HepG2 (cell line): ENCODE measurements around the gene SOWAHB. TPM values are rescaled to one million over a fixed set of nuclear protein-coding genes. Genes with fewer than 3 reads are reported as not detected.

Experiments used
- ATAC-seq: fragments of 200-7000 bp; cut with Tn5 transposase; 3 replicates; pipeline ENCODE4 v1.9.1; 2020; ENCODE audit warnings: mild to moderate bottlenecking, moderate library complexity
- BruUV-seq: library from RNA; stranded (reverse); fragments of 400-500 nt; replicated peaks from 2 replicates; lab custom pipeline; 2021; lab: Mats Ljungman, UMichigan
- CTCF ChIA-PET: fragments of 300-600 bp; formaldehyde crosslinking; extraction: SDS; loops from one replicate; lab custom pipeline; 2021; ENCODE audit warnings: low total read pairs, inconsistent platforms, low intra/inter-chr PET ratio; lab: Yijun Ruan, JAX
- POLR2A ChIA-PET: fragments of 350-600 bp; sonication (Branson Sonifier 250); formaldehyde crosslinking; loops from one replicate; lab custom pipeline; 2020; ENCODE audit warnings: antibody characterized with exemption, inconsistent platforms; lab: Yijun Ruan, JAX
- DNase-seq: peaks from one replicate; pipeline ENCODE4 v3.0.0-alpha.2; 2015; ENCODE audit warnings: low spot score
- FAIRE-seq: peaks from 3 replicates; lab custom pipeline; 2011; peaks lifted over from hg19 to GRCh38; lab: Jason Lieb, UNC
- H2AFZ ChIP-seq: one replicate; pipeline ENCODE4 v1.6.1; 2011; ENCODE audit warnings: low read length, inconsistent platforms
- H3K27ac ChIP-seq: fragments of 300-600 bp; 3 replicates; pipeline ENCODE4 v1.8.0; 2011; ENCODE audit warnings: mixed run types, mild to moderate bottlenecking, mixed read lengths, low read length, inconsistent platforms; ENCODE audit not compliant: insufficient read depth; ENCODE audit errors: extremely low read length
- H3K27me3 ChIP-seq, 2 experiments: fragments of 200-600 bp in 1 of 2; 2 replicates in 1 of 2; 3 replicates in 1 of 2; pipeline versions ENCODE4 v1.6.0 to v1.8.0; 2011; ENCODE audit warnings: low read length in 2 of 2, mild to moderate bottlenecking in 2 of 2, moderate library complexity in 2 of 2, inconsistent platforms in 1 of 2; ENCODE audit not compliant: insufficient read depth in 2 of 2, control insufficient read depth in 1 of 2
- H3K36me3 ChIP-seq, 2 experiments: fragments of 200-600 bp in 1 of 2; replicated peaks in 1 of 2; 2 replicates in 1 of 2; 3 replicates in 1 of 2; pipeline versions ENCODE4 v1.5.1 to v1.8.0; 2011; ENCODE audit warnings: low read length in 2 of 2, inconsistent platforms in 1 of 2; ENCODE audit not compliant: insufficient read depth in 2 of 2, control insufficient read depth in 1 of 2
- H3K4me1 ChIP-seq: 2 replicates; pipeline ENCODE4 v1.5.1; 2012; ENCODE audit warnings: low read length, inconsistent platforms; ENCODE audit not compliant: insufficient read depth
- H3K4me2 ChIP-seq: 2 replicates; pipeline ENCODE4 v1.6.0; 2011; ENCODE audit warnings: low read depth, low read length, inconsistent platforms
- H3K4me3 ChIP-seq, 3 experiments: fragments of 200-600 bp in 1 of 3; sonication (generic), shearing (Covaris generic) in 1 of 3; replicated peaks in 1 of 3; 2 replicates each; pipeline ENCODE4 v1.5.1; 2011 to 2016; ENCODE audit warnings: low read length in 3 of 3, inconsistent platforms in 2 of 3, low read depth in 2 of 3, mild to moderate bottlenecking in 2 of 3, control low read depth in 1 of 3, mixed read lengths in 1 of 3; ENCODE audit not compliant: insufficient read depth in 1 of 3
- H3K79me2 ChIP-seq: one replicate; pipeline ENCODE4 v1.6.1; 2011; ENCODE audit warnings: low read length, inconsistent platforms; ENCODE audit not compliant: insufficient read depth
- H3K9ac ChIP-seq: 2 replicates; pipeline ENCODE4 v1.6.0; 2011; ENCODE audit warnings: mild to moderate bottlenecking, low read depth, low read length, inconsistent platforms; ENCODE audit not compliant: insufficient read depth
- H3K9me3 ChIP-seq: 2 replicates; pipeline ENCODE4 v1.5.1; 2012; ENCODE audit warnings: mild to moderate bottlenecking, low read length
- H4K20me1 ChIP-seq: 2 replicates; pipeline ENCODE4 v1.6.0; 2011; ENCODE audit warnings: inconsistent platforms, mild to moderate bottlenecking, low read length, moderate library complexity; ENCODE audit not compliant: insufficient read depth
- DR1 ChIP-seq: sonication (generic); formaldehyde crosslinking; IDR thresholded peaks from 2 replicates; pipeline ENCODE4 v1.8.0; 2021; ENCODE audit warnings: mild to moderate bottlenecking, missing genetic modification reagents, inconsistent platforms
- GATA4 ChIP-seq: sonication (generic); IDR thresholded peaks from 2 replicates; pipeline ENCODE4 v1.6.1; 2016; ENCODE audit warnings: antibody characterized with exemption, low read depth, borderline replicate concordance
- HNF4A ChIP-seq: sonication (generic); formaldehyde crosslinking; IDR thresholded peaks from 2 replicates; pipeline ENCODE4 v1.4.0; 2020; ENCODE audit warnings: missing genetic modification reagents
- HNF4G ChIP-seq, 2 experiments: sonication (generic) in 1 of 2; formaldehyde crosslinking in 1 of 2; IDR thresholded peaks; 2 replicates each; pipeline versions ENCODE4 v1.4.0 to v1.6.1; 2011 to 2020; ENCODE audit warnings: borderline replicate concordance in 2 of 2, low read depth in 2 of 2, mild to moderate bottlenecking in 2 of 2, low read length in 1 of 2, missing genetic modification reagents in 1 of 2, moderate library complexity in 1 of 2
- IRF1 ChIP-seq: sonication (generic); formaldehyde crosslinking; IDR thresholded peaks from 2 replicates; pipeline ENCODE4 v1.4.0; 2020; ENCODE audit warnings: low read depth, mild to moderate bottlenecking, missing genetic modification reagents
- MTERF4 ChIP-seq: sonication (generic); formaldehyde crosslinking; IDR thresholded peaks from 2 replicates; pipeline ENCODE4 v1.8.0; 2023; ENCODE audit warnings: mild to moderate bottlenecking, missing genetic modification reagents
- NCOA1 ChIP-seq: sonication (generic); formaldehyde crosslinking; IDR thresholded peaks from 2 replicates; pipeline ENCODE4 v1.9.0; 2021; ENCODE audit warnings: missing genetic modification reagents
- NFATC3 ChIP-seq: sonication (generic); formaldehyde crosslinking; IDR thresholded peaks from 2 replicates; pipeline ENCODE4 v1.5.1; 2020; ENCODE audit warnings: mild to moderate bottlenecking, missing genetic modification reagents
- PRMT3 ChIP-seq: sonication (generic); formaldehyde crosslinking; IDR thresholded peaks from 2 replicates; pipeline ENCODE4 v1.8.1; 2022; ENCODE audit warnings: low read depth, mild to moderate bottlenecking, moderate library complexity, missing genetic modification reagents, borderline replicate concordance
- RFXAP ChIP-seq: sonication (generic); formaldehyde crosslinking; IDR thresholded peaks from 2 replicates; pipeline ENCODE4 v1.4.0; 2020; ENCODE audit warnings: missing genetic modification reagents, borderline replicate concordance
- SMC3 ChIP-seq: IDR thresholded peaks from 2 replicates; pipeline ENCODE4 v1.6.1; 2011; ENCODE audit warnings: low read length, improper control_type of control experiment
- SP4 ChIP-seq: sonication (generic); formaldehyde crosslinking; IDR thresholded peaks from 2 replicates; pipeline ENCODE4 v1.8.1; 2023; ENCODE audit warnings: mild to moderate bottlenecking, missing genetic modification reagents
- SPEN ChIP-seq: sonication (generic); formaldehyde crosslinking; IDR thresholded peaks from 2 replicates; pipeline ENCODE4 v1.5.1; 2020; ENCODE audit warnings: low read depth, mild to moderate bottlenecking, missing genetic modification reagents
- THAP9 ChIP-seq: sonication (generic); formaldehyde crosslinking; IDR thresholded peaks from 2 replicates; pipeline ENCODE4; 2020; ENCODE audit warnings: missing genetic modification reagents, mild to moderate bottlenecking, borderline replicate concordance
- ZMYM3 ChIP-seq: sonication (generic); formaldehyde crosslinking; IDR thresholded peaks from 2 replicates; pipeline ENCODE4 v1.5.1; 2020; ENCODE audit warnings: mild to moderate bottlenecking, missing genetic modification reagents
- ZNF235 ChIP-seq: sonication (generic); formaldehyde crosslinking; IDR thresholded peaks from 2 replicates; pipeline ENCODE4 v1.8.1; 2023; ENCODE audit warnings: mild to moderate bottlenecking, missing genetic modification reagents, borderline replicate concordance
- ZNF30 ChIP-seq: sonication (generic); formaldehyde crosslinking; IDR thresholded peaks from 2 replicates; pipeline ENCODE4 v1.5.0; 2020; ENCODE audit warnings: mild to moderate bottlenecking, missing genetic modification reagents
- ZNF329 ChIP-seq: sonication (generic); formaldehyde crosslinking; IDR thresholded peaks from 2 replicates; pipeline ENCODE4 v1.9.0; 2021; ENCODE audit warnings: low read depth, mild to moderate bottlenecking, missing genetic modification reagents
- ZNF430 ChIP-seq: sonication (generic); formaldehyde crosslinking; IDR thresholded peaks from 2 replicates; pipeline ENCODE4 v1.9.0; 2021; ENCODE audit warnings: mild to moderate bottlenecking, missing genetic modification reagents
- ZNF451 ChIP-seq: sonication (generic); formaldehyde crosslinking; IDR thresholded peaks from 2 replicates; pipeline ENCODE4 v1.5.0; 2020; ENCODE audit warnings: mild to moderate bottlenecking, missing genetic modification reagents
- ZNF562 ChIP-seq: sonication (generic); formaldehyde crosslinking; IDR thresholded peaks from 2 replicates; pipeline ENCODE4 v1.8.0; 2022; ENCODE audit warnings: missing genetic modification reagents, borderline replicate concordance
- ZNF775 ChIP-seq: sonication (generic); formaldehyde crosslinking; IDR thresholded peaks from 2 replicates; pipeline ENCODE4 v1.4.0; 2020; ENCODE audit warnings: missing genetic modification reagents, mild to moderate bottlenecking, moderate library complexity, borderline replicate concordance
- WGBS: methylation state at CpG from one replicate; pipeline ENCODE4 v1.1.6; 2017; ENCODE audit warnings: low lambda C conversion rate; 5-methylcytosine and 5-hydroxymethylcytosine counted together
- in situ Hi-C: cut with HindIII; loops from 2 replicates; pipeline ENCODE4 v1.10.0; 2017; ENCODE audit warnings: low pct_unique_long_range_greater_than_20kb; ENCODE audit not compliant: extremely low pct_ligation_motif_present
- intact Hi-C: fragments of 100-400 bp; cut with micrococcal nuclease; formaldehyde crosslinking; loops from one replicate; pipeline ENCODE4 v1.10.0; 2022; ENCODE audit not compliant: unreplicated experiment
- polyA plus RNA-seq, 8 experiments: library from polyadenylated mRNA; depleted of rRNA in 3 of 8; stranded (reverse) in 7 of 8; unstranded in 1 of 8; fragments of >200 nt; fragmentation: Illumina TruSeq in 4 of 8; extraction: Trizol in 4 of 8; gene quantifications; 2 replicates each; pipeline versions ENCODE4 v1.2.1 to v1.2.3, GENCODE V29; 2011 to 2016; ENCODE audit warnings: low read depth in 4 of 8, missing spikeins in 1 of 8, mixed read lengths in 1 of 8; ENCODE audit not compliant: insufficient read depth in 1 of 8
- total RNA-seq, 5 experiments: library from RNA; depleted of rRNA; stranded (reverse); fragments of >200 nt; fragmentation: Illumina TruSeq; extraction: Trizol; gene quantifications; 2 replicates each; pipeline ENCODE4 v1.2.3, GENCODE V29; 2016; ENCODE audit warnings: low read depth in 1 of 5

The SOWAHB gene
- total and polyA plus RNA-seq, 2 of the 13 experiments (the other 11 are each of a cell fraction or from before 2014, with no cell fraction given): 0.12 to 0.51 TPM

- intact Hi-C loops (loop anchor here (5.0 kb wide), 2 partner anchors 43 to 147 kb away; no protein-coding TSS in a partner anchor), in situ Hi-C loops (no loop called here)
- BruUV-seq: no TSS peak
- H2AFZ ChIP-seq: no peak overlapping the region
- H3K4me1 ChIP-seq: peaks cover 37% of the 10 kb centered on the region
- POLR2A ChIA-PET: interaction anchor here (1.1 to 1.5 kb wide), 2 partner anchors 54 to 64 kb away, joined by 3 read pairs; partner anchors contain the start of gene SEPTIN11
- no peak overlapping the region for H3K4me3 ChIP-seq
- FAIRE-seq (peak; percentile 46), DNase-seq (peak; percentile 27), ATAC-seq (peak; percentile 27)
- CTCF ChIA-PET: no interaction called here
- H3K27ac ChIP-seq: no peak overlapping the region
- H3K27me3 ChIP-seq: peaks cover 1 to 29% of the 10 kb centered on the region in 2 experiments; a peak in 4 of 5 replicates
- no peaks in the 10 kb centered on the region for H3K9me3 ChIP-seq
- H3K36me3 ChIP-seq: no peaks in the 10 kb centered on the region
- H3K4me2 ChIP-seq: peak overlapping the region; percentile 91; the same call in 1 of the 2 replicates
- H3K9ac ChIP-seq: no peak overlapping the region
- WGBS: 6% methylated on average over 4 of the region's 6 CpGs
- no peaks in the 10 kb centered on the region for H3K79me2 ChIP-seq
- no peaks in the 10 kb centered on the region for H4K20me1 ChIP-seq
- TF ChIP-seq ZMYM3 (CRISPR knock-in tag) (no peak), DR1 (CRISPR knock-in tag) (no peak), ZNF775 (CRISPR knock-in tag) (no peak), ZNF329 (CRISPR knock-in tag) (no peak), IRF1 (CRISPR knock-in tag) (no peak), HNF4G (IDR thresholded peaks at IDR 0.05; ENCODE audit: borderline replicate concordance, low read depth, low read length) (peak; percentile 39; the same call in 1 of the 2 replicates), HNF4G (CRISPR knock-in tag; IDR thresholded peaks at IDR 0.05; ENCODE audit: borderline replicate concordance, low read depth) (no peak), ZNF430 (no peak), MTERF4 (no peak), GATA4 (no peak), NCOA1 (CRISPR knock-in tag) (no peak), HNF4A (CRISPR knock-in tag) (peak; percentile 49), ZNF451 (CRISPR knock-in tag) (no peak), SPEN (CRISPR knock-in tag) (no peak), THAP9 (CRISPR knock-in tag) (no peak), SP4 (CRISPR knock-in tag) (no peak), SMC3 (0 out of 2 replicates have a peak, but pooled peaks have one; percentile 10), ZNF562 (CRISPR knock-in tag) (no peak), ZNF30 (CRISPR knock-in tag) (no peak), PRMT3 (no peak), ZNF235 (CRISPR knock-in tag) (no peak), NFATC3 (CRISPR knock-in tag) (no peak), RFXAP (no peak)
Observed at GRCh38 chr4:76895619-76896018, 2.3 kb downstream of the SOWAHB start.
